IPS-18c (cell line): ENCODE data around the gene ARHGAP32.

Experiments used
- H3K4me3 ChIP-seq: 2 replicates; pipeline ENCODE4 v1.7.0; 2013; ENCODE audit warnings: low read depth, mild to moderate bottlenecking, low read length, moderate library complexity; ENCODE audit not compliant: insufficient read depth
- H3K9me3 ChIP-seq: one replicate; pipeline ENCODE4 v1.6.1; 2013; ENCODE audit warnings: mild to moderate bottlenecking, low read length, moderate library complexity; ENCODE audit not compliant: control insufficient read depth, insufficient read depth

ARHGAP32 gene

GRCh38 chr11:128917144-128917724 lies 274.9 kb downstream of the ARHGAP32 start:
- no peak overlapping the region for H3K4me3 ChIP-seq
- H3K9me3 ChIP-seq: no peaks in the 10 kb centered on the region

- Histone ChIP-seq H3K9me3 (no peaks in the 10 kb centered on the region), H3K4me3 (no peak overlapping the region)
Observed at GRCh38 chr11:128916681-128917080, 275.4 kb downstream of the ARHGAP32 start.

- H3K4me3 ChIP-seq: no peak overlapping the region
- no peaks in the 10 kb centered on the region for H3K9me3 ChIP-seq
Observed at GRCh38 chr11:128916037-128916572, 276.0 kb downstream of the ARHGAP32 start.

- H3K4me3 ChIP-seq: no peak overlapping the region
- H3K9me3 ChIP-seq: no peaks in the 10 kb centered on the region
Observed at GRCh38 chr11:128915149-128915521, 277.0 kb downstream of the ARHGAP32 start.
